C4-2B (cell line): ENCODE results near the gene CHRNA1.

Experiments used
- CTCF ChIP-seq: fragments of 450-650 bp; conservative IDR thresholded peaks from 2 replicates; pipeline ENCODE4 v1.5.1; 2017; ENCODE audit warnings: mild to moderate bottlenecking
- ZFX ChIP-seq: fragments of 450-650 bp; IDR thresholded peaks from 2 replicates; pipeline ENCODE4 v1.6.1; 2017

- TF ChIP-seq CTCF (no peak), ZFX (no peak)
Observed at GRCh38 chr2:174744111-174744510, 20.2 kb downstream of the CHRNA1 start.
